Nephron (organoid): ENCODE measurements around the gene TGM3.

Experiments used
- H3K27ac Mint-ChIP-seq, 3 experiments: 2 replicates each; pipeline ENCODE4 v1.8.0; 2020; ENCODE audit warnings: mixed read lengths in 3 of 3, mild to moderate bottlenecking in 2 of 3, moderate library complexity in 1 of 3
- H3K27me3 Mint-ChIP-seq: 2 replicates; pipeline ENCODE4 v1.8.0; 2021; ENCODE audit warnings: low read depth, mild to moderate bottlenecking, moderate library complexity, mixed read lengths
- H3K36me3 Mint-ChIP-seq: 2 replicates; pipeline ENCODE4 v1.8.0; 2020; ENCODE audit warnings: low read depth, mixed read lengths
- H3K4me1 Mint-ChIP-seq: 2 replicates; pipeline ENCODE4 v1.8.0; 2020; ENCODE audit warnings: mixed read lengths
- H3K4me3 Mint-ChIP-seq, 3 experiments: 2 replicates each; pipeline ENCODE4 v1.8.0; 2020; ENCODE audit warnings: mild to moderate bottlenecking in 3 of 3, mixed read lengths in 3 of 3, moderate library complexity in 2 of 3
- H3K9me3 Mint-ChIP-seq: 2 replicates; pipeline ENCODE4 v1.8.0; 2020; ENCODE audit warnings: mixed read lengths
- TF ChIP-seq, protein P1 (sequence below), 3 experiments: fragments of 200-600 bp; sonication (generic); IDR thresholded peaks; one replicate each; pipeline ENCODE4 v1.5.0; 2021; ENCODE audit warnings: antibody characterized with exemption in 3 of 3; ENCODE audit not compliant: unreplicated experiment in 3 of 3

Gene TGM3

GRCh38 chr20:2357114-2357513 is 61.3 kb downstream of the TGM3 start:
- Mint-ChIP-seq H3K9me3 (peaks cover 25% of the 10 kb centered on the region), H3K27me3 (peaks cover 3% of the 10 kb centered on the region), H3K4me1 (no peaks in the 10 kb centered on the region), H3K36me3 (no peaks in the 10 kb centered on the region), H3K27ac (no peak overlapping the region), H3K4me3 (no peak overlapping the region)
- TF ChIP-seq, protein P1, sequence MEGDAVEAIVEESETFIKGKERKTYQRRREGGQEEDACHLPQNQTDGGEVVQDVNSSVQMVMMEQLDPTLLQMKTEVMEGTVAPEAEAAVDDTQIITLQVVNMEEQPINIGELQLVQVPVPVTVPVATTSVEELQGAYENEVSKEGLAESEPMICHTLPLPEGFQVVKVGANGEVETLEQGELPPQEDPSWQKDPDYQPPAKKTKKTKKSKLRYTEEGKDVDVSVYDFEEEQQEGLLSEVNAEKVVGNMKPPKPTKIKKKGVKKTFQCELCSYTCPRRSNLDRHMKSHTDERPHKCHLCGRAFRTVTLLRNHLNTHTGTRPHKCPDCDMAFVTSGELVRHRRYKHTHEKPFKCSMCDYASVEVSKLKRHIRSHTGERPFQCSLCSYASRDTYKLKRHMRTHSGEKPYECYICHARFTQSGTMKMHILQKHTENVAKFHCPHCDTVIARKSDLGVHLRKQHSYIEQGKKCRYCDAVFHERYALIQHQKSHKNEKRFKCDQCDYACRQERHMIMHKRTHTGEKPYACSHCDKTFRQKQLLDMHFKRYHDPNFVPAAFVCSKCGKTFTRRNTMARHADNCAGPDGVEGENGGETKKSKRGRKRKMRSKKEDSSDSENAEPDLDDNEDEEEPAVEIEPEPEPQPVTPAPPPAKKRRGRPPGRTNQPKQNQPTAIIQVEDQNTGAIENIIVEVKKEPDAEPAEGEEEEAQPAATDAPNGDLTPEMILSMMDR (IDR thresholded peaks at IDR 0.05; ENCODE audit: unreplicated experiment in 3 of 3), result no peak

DNA sequence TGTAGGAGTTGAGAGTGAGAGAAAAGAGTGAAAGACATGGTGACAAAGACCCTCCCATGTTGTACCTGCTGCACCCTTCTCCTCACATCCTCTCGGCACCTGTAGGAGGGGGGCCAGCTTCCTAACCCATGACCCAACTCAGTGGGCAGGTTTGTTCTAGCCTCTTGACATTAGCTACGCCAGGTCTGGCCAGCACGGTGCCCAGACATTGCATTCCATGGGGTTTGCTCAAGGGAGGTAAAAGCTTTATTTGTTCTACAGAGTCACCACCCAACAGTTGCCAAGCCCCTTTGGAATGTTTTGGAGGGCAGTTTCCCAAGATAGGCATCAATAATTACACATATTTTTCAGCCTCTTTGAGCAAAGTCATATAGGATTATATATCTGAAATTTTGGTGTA is 62.2 kb downstream of the TGM3 start:
- Mint-ChIP-seq H3K4me3 (no peak overlapping the region), H3K27ac (no peak overlapping the region)

DNA sequence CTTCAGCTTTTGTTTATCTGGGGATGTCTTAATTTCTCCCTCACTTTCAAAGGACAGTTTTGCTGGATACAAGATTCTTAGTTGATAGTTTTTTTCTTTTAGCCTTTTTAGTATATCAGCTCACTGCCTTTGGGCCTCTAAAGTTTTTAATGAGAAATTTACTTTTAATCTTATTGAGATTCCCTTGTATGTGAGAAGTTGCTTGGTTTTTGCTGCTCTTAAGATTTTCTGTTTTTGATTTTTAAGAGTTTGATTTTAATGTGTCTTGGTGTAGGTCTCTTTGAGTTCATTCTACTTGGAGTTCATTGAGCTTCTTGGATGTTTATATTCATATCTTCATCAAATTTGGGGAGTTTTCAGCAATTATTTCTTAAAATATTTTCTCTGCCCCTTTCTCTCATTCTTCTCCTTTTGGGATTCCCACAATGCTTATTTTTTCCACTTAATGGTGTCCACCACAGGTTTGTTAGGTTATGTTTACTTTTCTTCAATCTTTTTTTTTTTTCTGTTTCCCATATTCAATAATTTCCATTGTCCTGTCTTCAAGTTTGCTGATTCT is 65.3 kb downstream of the TGM3 start:
- TF ChIP-seq, protein P1 (IDR thresholded peaks at IDR 0.05; ENCODE audit: unreplicated experiment in 3 of 3), result no peak
- H3K27ac Mint-ChIP-seq, result no peak overlapping the region
- H3K9me3 Mint-ChIP-seq, result peaks cover 25% of the 10 kb centered on the region
- H3K36me3 Mint-ChIP-seq, result no peaks in the 10 kb centered on the region
- H3K27me3 Mint-ChIP-seq, result no peaks in the 10 kb centered on the region
- H3K4me3 Mint-ChIP-seq, result no peak overlapping the region
- no peaks in the 10 kb centered on the region for H3K4me1 Mint-ChIP-seq

More for the DNA sequence above, 62.2 kb downstream of the TGM3 start:
- H3K4me1 Mint-ChIP-seq, result no peaks in the 10 kb centered on the region
- TF ChIP-seq, protein P1 (IDR thresholded peaks at IDR 0.05; ENCODE audit: unreplicated experiment in 3 of 3), result no peak
- peaks cover 25% of the 10 kb centered on the region for H3K9me3 Mint-ChIP-seq
- H3K27me3 Mint-ChIP-seq, result no peaks in the 10 kb centered on the region
- no peaks in the 10 kb centered on the region for H3K36me3 Mint-ChIP-seq

DNA sequence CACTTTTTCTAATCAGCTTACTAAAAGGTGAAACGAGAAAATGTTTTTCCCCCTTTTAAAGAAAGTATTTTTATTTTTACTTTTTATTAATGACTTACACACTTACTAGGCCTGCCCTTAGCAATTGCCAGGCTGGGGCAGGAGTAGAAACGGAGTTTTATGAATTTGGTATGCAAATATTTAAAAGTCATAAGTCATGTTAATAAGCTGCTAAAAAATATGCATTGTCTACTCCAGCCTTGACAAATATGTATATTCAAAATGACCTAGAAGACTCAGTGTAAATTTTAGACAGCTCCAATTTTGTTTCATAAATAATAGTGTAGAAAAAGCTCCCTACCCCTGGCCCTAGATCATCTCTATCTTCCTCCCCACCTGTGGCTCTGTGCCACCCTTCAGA is 67.4 kb downstream of the TGM3 start:
- Mint-ChIP-seq H3K4me3 (no peak overlapping the region), H3K36me3 (no peaks in the 10 kb centered on the region), H3K27me3 (no peaks in the 10 kb centered on the region), H3K27ac (no peak overlapping the region), H3K4me1 (no peaks in the 10 kb centered on the region), H3K9me3 (peaks cover 25% of the 10 kb centered on the region)
- TF ChIP-seq, protein P1 (IDR thresholded peaks at IDR 0.05; ENCODE audit: unreplicated experiment in 3 of 3), result no peak

GRCh38 chr20:2363587-2363986 is 67.8 kb downstream of the TGM3 start:
- Mint-ChIP-seq H3K27me3 (no peaks in the 10 kb centered on the region), H3K27ac (no peak overlapping the region), H3K36me3 (no peaks in the 10 kb centered on the region), H3K4me1 (no peaks in the 10 kb centered on the region), H3K4me3 (no peak overlapping the region), H3K9me3 (peaks cover 25% of the 10 kb centered on the region)
- TF ChIP-seq, protein P1 (IDR thresholded peaks at IDR 0.05; ENCODE audit: unreplicated experiment in 3 of 3), result no peak

GRCh38 chr20:2364044-2364443 is 68.2 kb downstream of the TGM3 start:
- H3K27me3 Mint-ChIP-seq, result no peaks in the 10 kb centered on the region
- H3K9me3 Mint-ChIP-seq, result peaks cover 23% of the 10 kb centered on the region
- TF ChIP-seq, protein P1 (IDR thresholded peaks at IDR 0.05; ENCODE audit: unreplicated experiment in 3 of 3), result no peak
- H3K4me1 Mint-ChIP-seq, result no peaks in the 10 kb centered on the region
- no peak overlapping the region for H3K4me3 Mint-ChIP-seq
- H3K27ac Mint-ChIP-seq, result no peak overlapping the region
- H3K36me3 Mint-ChIP-seq, result no peaks in the 10 kb centered on the region
